A549 (cell line): ENCODE data around the gene SH2D4B.

Source experiments
- EP300 ChIP-seq, 2 experiments: fragments of >200 bp; sonication (Bioruptor Twin); formaldehyde crosslinking; IDR thresholded peaks; 2 replicates in 1 of 2; 3 replicates in 1 of 2; pipeline ENCODE4 v1.6.1; 2016 to 2017
- HDAC2 ChIP-seq: fragments of 200-600 bp; sonication (generic); IDR thresholded peaks from 2 replicates; pipeline ENCODE4 v1.6.1; 2016
- JUN ChIP-seq, 2 experiments: fragments of >200 bp; sonication (Bioruptor Twin); formaldehyde crosslinking; IDR thresholded peaks; 2 replicates in 1 of 2; 3 replicates in 1 of 2; pipeline ENCODE4 v1.6.1; 2016 to 2017
- MYC ChIP-seq: IDR thresholded peaks from 2 replicates; pipeline ENCODE4 v1.6.1; 2012; ENCODE audit warnings: mild to moderate bottlenecking, inconsistent platforms, low read length, improper control_type of control experiment, borderline replicate concordance
- NFE2L2 ChIP-seq: fragments of 150-350 bp; conservative IDR thresholded peaks from 2 replicates; pipeline ENCODE4 v1.6.1; 2014; ENCODE audit warnings: low read length
- TF ChIP-seq, protein P1 (sequence below): fragments of >200 bp; sonication (Bioruptor Twin); formaldehyde crosslinking; IDR thresholded peaks from 3 replicates; pipeline ENCODE4 v1.5.1; 2016
- TF ChIP-seq, protein P2 (sequence below): IDR thresholded peaks from 2 replicates; pipeline ENCODE4 v1.6.1; 2012

DNA sequence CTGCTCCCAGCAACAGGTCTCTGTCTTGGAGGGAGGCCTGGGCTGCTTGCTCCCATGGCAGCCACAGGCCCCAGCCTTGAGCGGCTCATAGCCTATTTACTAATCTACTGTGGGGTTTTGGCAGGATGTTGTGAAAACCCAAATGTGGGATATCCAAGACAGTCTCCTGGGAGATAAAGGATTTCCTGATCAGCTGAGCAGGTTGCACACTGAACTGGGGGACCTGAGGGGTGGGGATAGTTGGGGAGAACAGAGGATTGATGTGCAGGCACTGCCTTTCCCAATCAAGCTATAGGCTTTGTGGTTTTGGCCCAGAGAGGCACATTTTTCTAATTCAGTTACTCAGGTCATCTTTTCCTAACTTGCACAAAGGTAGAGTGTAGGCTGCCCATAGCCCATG, 92.6 kb downstream of the SH2D4B start:
- TF ChIP-seq, protein P1, sequence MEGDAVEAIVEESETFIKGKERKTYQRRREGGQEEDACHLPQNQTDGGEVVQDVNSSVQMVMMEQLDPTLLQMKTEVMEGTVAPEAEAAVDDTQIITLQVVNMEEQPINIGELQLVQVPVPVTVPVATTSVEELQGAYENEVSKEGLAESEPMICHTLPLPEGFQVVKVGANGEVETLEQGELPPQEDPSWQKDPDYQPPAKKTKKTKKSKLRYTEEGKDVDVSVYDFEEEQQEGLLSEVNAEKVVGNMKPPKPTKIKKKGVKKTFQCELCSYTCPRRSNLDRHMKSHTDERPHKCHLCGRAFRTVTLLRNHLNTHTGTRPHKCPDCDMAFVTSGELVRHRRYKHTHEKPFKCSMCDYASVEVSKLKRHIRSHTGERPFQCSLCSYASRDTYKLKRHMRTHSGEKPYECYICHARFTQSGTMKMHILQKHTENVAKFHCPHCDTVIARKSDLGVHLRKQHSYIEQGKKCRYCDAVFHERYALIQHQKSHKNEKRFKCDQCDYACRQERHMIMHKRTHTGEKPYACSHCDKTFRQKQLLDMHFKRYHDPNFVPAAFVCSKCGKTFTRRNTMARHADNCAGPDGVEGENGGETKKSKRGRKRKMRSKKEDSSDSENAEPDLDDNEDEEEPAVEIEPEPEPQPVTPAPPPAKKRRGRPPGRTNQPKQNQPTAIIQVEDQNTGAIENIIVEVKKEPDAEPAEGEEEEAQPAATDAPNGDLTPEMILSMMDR, result no peak
- TF ChIP-seq, protein P2, sequence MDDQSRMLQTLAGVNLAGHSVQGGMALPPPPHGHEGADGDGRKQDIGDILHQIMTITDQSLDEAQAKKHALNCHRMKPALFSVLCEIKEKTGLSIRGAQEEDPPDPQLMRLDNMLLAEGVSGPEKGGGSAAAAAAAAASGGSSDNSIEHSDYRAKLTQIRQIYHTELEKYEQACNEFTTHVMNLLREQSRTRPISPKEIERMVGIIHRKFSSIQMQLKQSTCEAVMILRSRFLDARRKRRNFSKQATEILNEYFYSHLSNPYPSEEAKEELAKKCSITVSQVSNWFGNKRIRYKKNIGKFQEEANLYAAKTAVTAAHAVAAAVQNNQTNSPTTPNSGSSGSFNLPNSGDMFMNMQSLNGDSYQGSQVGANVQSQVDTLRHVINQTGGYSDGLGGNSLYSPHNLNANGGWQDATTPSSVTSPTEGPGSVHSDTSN, result no peak
- TF ChIP-seq HDAC2 (no peak), NFE2L2 (no peak), MYC (no peak), JUN (IDR thresholded peaks at IDR 0.05) (no peak), EP300 (IDR thresholded peaks at IDR 0.05) (no peak)
